Activated CD4-positive, alpha-beta T cell treated with anti-CD3 and anti-CD28 coated beads, Interleukin-2, amount 10 ng/mL, durations not matched to agents 7 days and 5 days (primary cell): ENCODE measurements around the gene CYSRT1. TPM values are rescaled to one million over a fixed set of nuclear protein-coding genes. Genes with fewer than 3 reads are reported as not detected.
A peak's percentile ranks its signal among the peaks of the same experiment; 100 is the strongest.
"Not testable (repeated sequence)": the region's sequence is repeated elsewhere in the genome, so short reads cannot be mapped to it uniquely, and the experiment has no call there.

ENCODE experiments used
- CTCF ChIA-PET: fragments of 350-600 bp; sonication (Branson Sonifier 250); formaldehyde crosslinking; loops from one replicate; lab custom pipeline; 2021; ENCODE audit warnings: antibody characterized with exemption; lab: Charles Lee
- POLR2A ChIA-PET: fragments of 350-600 bp; sonication (Branson Sonifier 250); formaldehyde crosslinking; loops from one replicate; lab custom pipeline; 2021; ENCODE audit warnings: antibody characterized with exemption; lab: Charles Lee
- DNase-seq: peaks from one replicate; pipeline ENCODE4 v3.0.0-alpha.2; 2020
- H3K27ac Mint-ChIP-seq: one replicate; pipeline ENCODE4 v1.8.0; 2021; ENCODE audit warnings: mild to moderate bottlenecking, moderate library complexity, mixed read lengths
- H3K27me3 Mint-ChIP-seq: one replicate; pipeline ENCODE4 v1.8.0; 2021; ENCODE audit warnings: mixed read lengths
- H3K36me3 Mint-ChIP-seq: one replicate; pipeline ENCODE4 v1.8.0; 2021; ENCODE audit warnings: low read depth, mixed read lengths
- H3K4me1 Mint-ChIP-seq: one replicate; pipeline ENCODE4 v1.8.0; 2021; ENCODE audit warnings: mixed read lengths
- H3K4me3 Mint-ChIP-seq: one replicate; pipeline ENCODE4 v1.8.0; 2021; ENCODE audit warnings: mild to moderate bottlenecking, moderate library complexity, mixed read lengths
- H3K9me3 Mint-ChIP-seq: one replicate; pipeline ENCODE4 v1.8.0; 2021; ENCODE audit warnings: mixed read lengths
- total RNA-seq, 2 experiments: library from RNA; stranded (reverse); gene quantifications; one replicate each; pipeline ENCODE4 v1.2.3, GENCODE V29; 2021

CYSRT1 gene
- total RNA-seq, 2 experiments from 2014 or later, result 0.35 to 0.72 TPM

DNA sequence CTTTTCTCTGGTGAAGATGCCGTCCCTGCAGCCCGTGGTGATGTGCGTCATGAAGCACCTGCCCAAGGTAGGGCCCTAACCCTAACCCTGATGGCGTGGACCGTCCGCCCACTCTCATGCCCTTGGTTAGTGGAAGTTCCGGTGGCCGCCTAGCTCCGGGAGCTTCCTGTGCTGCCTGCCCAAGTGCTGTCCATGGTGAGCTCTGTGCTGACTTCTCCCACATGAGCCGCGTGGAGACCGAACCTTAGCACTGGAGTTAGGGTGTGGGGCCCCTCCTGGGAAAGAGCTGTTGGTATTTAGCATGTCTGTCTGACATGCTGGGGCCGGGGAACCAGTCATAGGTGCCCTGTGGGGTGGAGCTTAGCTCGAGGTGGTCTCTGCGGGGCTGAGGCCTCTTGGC, 31.4 kb downstream of the CYSRT1 start:
- H3K27me3 Mint-ChIP-seq, result no peaks in the 10 kb centered on the region
- H3K4me3 Mint-ChIP-seq, result peak overlapping the region; percentile 90
- ChIA-PET POLR2A (interaction anchor here (0.9 kb wide), 1 partner anchor 15 kb away, joined by 3 read pairs; the partner anchor contains the start of gene TUBB4B), CTCF (interaction anchor here (0.8 to 2.0 kb wide), 8 partner anchors 8 to 213 kb away, joined by 3 to 5 read pairs (median 4); partner anchors contain the start of gene MAN1B1)
- DNase-seq, result no peak
- H3K27ac Mint-ChIP-seq, result no peak overlapping the region
- peaks cover 18% of the 10 kb centered on the region for H3K4me1 Mint-ChIP-seq
- no peaks in the 10 kb centered on the region for H3K9me3 Mint-ChIP-seq
- peaks cover 10% of the 10 kb centered on the region for H3K36me3 Mint-ChIP-seq

DNA sequence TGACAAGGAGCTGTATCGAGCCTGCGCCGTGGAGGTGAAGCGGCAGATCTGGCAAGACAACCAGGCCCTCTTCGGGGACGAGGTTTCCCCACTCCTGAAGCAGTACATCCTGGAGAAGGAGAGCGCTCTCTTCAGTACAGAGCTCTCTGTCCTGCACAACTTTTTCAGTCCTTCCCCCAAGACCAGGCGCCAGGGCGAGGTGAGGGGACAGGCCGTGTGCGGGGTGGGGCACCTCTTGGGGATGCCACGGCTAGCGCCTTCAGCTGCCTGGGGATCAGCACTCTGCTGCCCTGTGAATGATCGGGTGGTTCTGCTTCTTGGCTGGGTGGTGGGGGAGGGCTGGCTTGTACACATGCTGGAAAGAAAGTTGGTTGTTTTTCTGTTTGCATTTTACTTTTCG, 31.9 kb downstream of the CYSRT1 start:
- Mint-ChIP-seq H3K27ac (no peak overlapping the region), H3K9me3 (no peaks in the 10 kb centered on the region), H3K36me3 (peaks cover 14% of the 10 kb centered on the region), H3K4me1 (peaks cover 20% of the 10 kb centered on the region), H3K4me3 (peak overlapping the region; percentile 90), H3K27me3 (no peaks in the 10 kb centered on the region)
- ChIA-PET POLR2A (interaction anchor here (0.9 kb wide), 1 partner anchor 16 kb away, joined by 3 read pairs; the partner anchor contains the start of gene TUBB4B), CTCF (interaction anchor here (0.8 to 1.5 kb wide), 6 partner anchors 8 to 170 kb away, joined by 3 to 5 read pairs (median 4); partner anchors contain the start of gene MAN1B1)
- no peak for DNase-seq

DNA sequence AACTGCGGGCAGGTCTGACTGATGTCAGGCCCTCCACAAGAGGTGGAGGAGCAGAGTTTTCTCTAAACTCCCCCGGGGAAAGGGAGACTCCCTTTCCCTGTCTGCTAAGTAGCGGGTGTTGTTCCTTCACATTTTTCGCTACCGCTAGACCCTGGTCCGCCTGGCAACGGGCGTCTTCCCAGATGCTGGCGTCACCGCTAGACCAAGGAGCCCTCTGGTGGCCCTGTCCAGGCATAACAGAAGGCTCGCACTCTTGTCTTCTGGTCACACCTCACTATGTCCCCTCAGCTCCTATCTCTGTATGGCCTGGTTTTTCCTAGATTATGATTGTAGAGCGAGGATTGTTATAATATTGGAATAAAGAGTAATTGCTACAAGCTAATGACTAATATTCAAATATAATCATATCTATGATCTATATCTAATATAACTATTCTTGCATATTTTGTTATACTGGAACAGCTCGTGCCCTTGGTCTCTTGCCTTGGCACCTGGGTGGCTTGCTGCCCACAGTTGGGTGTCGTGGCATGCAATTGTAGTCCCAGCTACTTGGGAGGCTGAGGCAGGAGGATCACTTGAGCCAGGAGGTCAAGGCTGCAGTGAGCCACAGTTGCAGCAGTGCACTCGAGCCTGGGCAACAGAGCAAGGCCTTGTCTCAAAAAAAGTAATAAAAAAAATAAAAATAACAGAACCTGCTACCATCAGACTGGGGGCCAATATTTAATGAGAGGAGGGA, 37.4 kb downstream of the CYSRT1 start:
- DNase-seq, H3K27me3 Mint-ChIP-seq, CTCF ChIA-PET, H3K27ac Mint-ChIP-seq, POLR2A ChIA-PET, H3K4me3 Mint-ChIP-seq, H3K9me3 Mint-ChIP-seq, H3K4me1 Mint-ChIP-seq: not testable (repeated sequence)
- H3K36me3 Mint-ChIP-seq, result peaks cover 16% of the 10 kb centered on the region

DNA sequence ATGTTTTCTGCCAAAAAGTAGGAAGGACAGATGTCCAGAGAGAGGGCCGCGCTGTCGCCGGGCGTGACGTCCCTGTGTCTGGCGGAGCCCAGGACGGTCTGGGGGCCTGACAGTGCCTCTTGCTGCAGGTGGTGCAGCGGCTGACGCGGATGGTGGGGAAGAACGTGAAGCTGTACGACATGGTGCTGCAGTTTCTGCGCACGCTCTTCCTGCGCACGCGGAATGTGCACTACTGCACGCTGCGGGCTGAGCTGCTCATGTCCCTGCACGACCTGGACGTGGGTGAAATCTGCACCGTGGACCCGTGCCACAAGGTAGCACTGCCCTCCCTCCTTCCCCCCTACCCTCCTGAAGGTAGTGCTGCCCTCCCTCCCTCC, 37.9 kb downstream of the CYSRT1 start:
- H3K27ac Mint-ChIP-seq, result no peak overlapping the region
- DNase-seq, result no peak
- H3K27me3 Mint-ChIP-seq, result no peaks in the 10 kb centered on the region
- H3K36me3 Mint-ChIP-seq, result peaks cover 18% of the 10 kb centered on the region
- ChIA-PET POLR2A (no interaction called here), CTCF (no interaction called here)
- no peaks in the 10 kb centered on the region for H3K9me3 Mint-ChIP-seq
- no peak overlapping the region for H3K4me3 Mint-ChIP-seq
- H3K4me1 Mint-ChIP-seq, result peaks cover 8% of the 10 kb centered on the region

DNA sequence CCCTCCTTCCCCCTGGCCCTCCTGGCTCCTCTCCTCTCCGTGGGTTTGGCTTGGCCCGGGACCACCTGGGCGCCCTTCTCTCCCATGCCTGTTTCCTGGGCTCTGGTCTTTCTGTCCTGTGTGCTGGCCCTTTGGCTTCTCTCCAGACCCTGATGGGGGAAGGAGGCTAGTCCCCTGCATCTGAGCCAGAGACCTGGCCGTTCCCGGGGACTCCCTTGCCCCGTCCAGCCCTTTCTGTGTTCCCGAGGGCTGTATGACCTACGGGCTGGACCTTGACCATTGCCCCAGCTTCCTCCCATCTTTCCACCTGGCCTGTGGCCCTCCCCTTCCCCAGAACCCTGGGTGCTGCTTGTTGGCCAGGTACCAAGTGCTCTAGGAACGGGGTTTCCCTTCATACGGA, 38.5 kb downstream of the CYSRT1 start:
- DNase-seq, result no peak
- no peak overlapping the region for H3K4me3 Mint-ChIP-seq
- peaks cover 9% of the 10 kb centered on the region for H3K4me1 Mint-ChIP-seq
- H3K27ac Mint-ChIP-seq, result no peak overlapping the region
- H3K36me3 Mint-ChIP-seq, result peaks cover 20% of the 10 kb centered on the region
- no peaks in the 10 kb centered on the region for H3K9me3 Mint-ChIP-seq
- CTCF ChIA-PET, result no interaction called here
- no peaks in the 10 kb centered on the region for H3K27me3 Mint-ChIP-seq
- POLR2A ChIA-PET, result interaction anchor here (0.7 kb wide), 1 partner anchor 21 kb away, joined by 3 read pairs; no protein-coding TSS in a partner anchor

DNA sequence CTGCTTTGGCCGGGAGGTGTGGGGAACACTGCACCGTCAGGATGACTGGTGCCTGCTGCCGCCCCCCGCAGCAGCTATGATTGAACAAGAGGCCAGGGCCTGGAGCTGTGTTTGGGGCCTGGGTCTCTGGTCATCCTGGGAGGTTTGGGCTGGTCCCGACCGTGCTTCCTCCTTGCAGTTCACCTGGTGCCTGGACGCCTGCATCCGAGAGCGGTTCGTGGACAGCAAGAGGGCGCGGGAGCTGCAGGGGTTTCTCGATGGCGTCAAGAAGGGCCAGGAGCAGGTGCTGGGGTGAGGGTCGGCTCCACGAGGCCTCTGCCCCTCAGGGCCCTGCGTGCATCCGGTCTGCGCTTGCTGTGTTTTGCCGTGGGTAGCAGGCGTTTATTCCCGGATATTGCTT, 39.1 kb downstream of the CYSRT1 start:
- H3K4me1 Mint-ChIP-seq, result peaks cover 9% of the 10 kb centered on the region
- H3K4me3 Mint-ChIP-seq, result no peak overlapping the region
- ChIA-PET CTCF (interaction anchor here (1.2 kb wide), 1 partner anchor 8 kb away, joined by 3 read pairs; no protein-coding TSS in a partner anchor), POLR2A (interaction anchor here (0.7 kb wide), 1 partner anchor 21 kb away, joined by 3 read pairs; no protein-coding TSS in a partner anchor)
- no peaks in the 10 kb centered on the region for H3K9me3 Mint-ChIP-seq
- H3K27me3 Mint-ChIP-seq, result no peaks in the 10 kb centered on the region
- no peak for DNase-seq
- peaks cover 25% of the 10 kb centered on the region for H3K36me3 Mint-ChIP-seq
- H3K27ac Mint-ChIP-seq, result no peak overlapping the region

DNA sequence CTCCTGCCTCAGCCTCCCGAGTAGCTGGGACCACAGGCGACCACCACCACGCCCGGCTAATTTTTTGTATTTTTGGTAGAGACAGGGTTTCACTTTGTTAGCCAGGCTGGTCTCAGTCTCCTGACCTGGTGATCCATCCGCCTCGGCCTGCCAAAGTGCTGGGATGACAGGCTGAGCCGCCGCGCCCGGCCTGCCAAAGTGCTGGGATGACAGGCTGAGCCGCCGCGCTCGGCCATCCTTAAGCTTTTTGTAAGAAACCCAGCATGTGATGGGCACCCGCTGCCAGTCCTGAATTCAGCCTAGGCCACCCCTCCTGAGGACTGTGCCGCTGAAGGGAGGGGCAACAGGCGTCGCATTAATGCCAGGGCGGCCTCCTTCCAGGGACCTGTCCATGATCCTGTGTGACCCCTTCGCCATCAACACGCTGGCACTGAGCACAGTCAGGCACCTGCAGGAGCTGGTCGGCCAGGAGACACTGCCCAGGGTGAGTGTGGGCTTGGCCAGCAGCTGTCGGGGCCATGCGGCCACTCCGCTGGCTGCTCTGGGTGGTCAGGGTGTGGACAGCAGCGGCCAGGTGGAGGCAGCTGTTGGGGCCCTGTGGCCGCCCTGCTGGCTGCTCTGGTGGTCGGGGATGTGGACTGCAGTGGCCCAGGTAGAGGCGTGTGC, 40.7 kb downstream of the CYSRT1 start:
- ChIA-PET POLR2A (no interaction called here), CTCF (interaction anchor here (0.9 to 1.5 kb wide), 4 partner anchors 9 to 325 kb away, joined by 3 to 4 read pairs (median 4); partner anchors contain the start of genes NELFB and ZMYND19)
- no peak overlapping the region for H3K27ac Mint-ChIP-seq

DNA sequence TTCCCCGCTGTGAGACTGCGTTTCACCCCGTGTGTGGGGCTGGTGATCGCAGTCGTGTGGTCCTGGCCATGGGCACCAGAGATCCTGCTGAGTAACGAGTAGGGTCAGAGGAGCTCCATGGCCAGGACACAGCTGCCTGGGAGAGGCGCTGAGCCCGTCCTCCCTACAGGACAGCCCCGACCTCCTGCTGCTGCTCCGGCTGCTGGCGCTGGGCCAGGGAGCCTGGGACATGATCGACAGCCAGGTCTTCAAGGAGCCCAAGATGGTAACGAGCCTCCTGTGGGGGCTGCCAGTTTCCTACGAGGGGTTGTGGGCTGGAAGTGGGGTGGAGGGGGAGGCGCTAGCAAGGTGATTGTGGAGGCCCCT, 41.2 kb downstream of the CYSRT1 start:
- POLR2A ChIA-PET, result no interaction called here
- CTCF ChIA-PET, result interaction anchor here (1.2 to 1.5 kb wide), 3 partner anchors 10 to 325 kb away, joined by 3 to 4 read pairs (median 3); partner anchors contain the start of genes NELFB and ZMYND19
- Mint-ChIP-seq H3K27me3 (no peaks in the 10 kb centered on the region), H3K4me1 (peaks cover 17% of the 10 kb centered on the region), H3K27ac (no peak overlapping the region), H3K36me3 (peaks cover 34% of the 10 kb centered on the region), H3K9me3 (no peaks in the 10 kb centered on the region), H3K4me3 (no peak overlapping the region)
- DNase-seq, result no peak

More for the DNA sequence above, 40.7 kb downstream of the CYSRT1 start:
- Mint-ChIP-seq H3K4me3 (no peak overlapping the region), H3K4me1 (peaks cover 13% of the 10 kb centered on the region), H3K9me3 (no peaks in the 10 kb centered on the region), H3K36me3 (peaks cover 33% of the 10 kb centered on the region), H3K27me3 (no peaks in the 10 kb centered on the region)
- no peak for DNase-seq

DNA sequence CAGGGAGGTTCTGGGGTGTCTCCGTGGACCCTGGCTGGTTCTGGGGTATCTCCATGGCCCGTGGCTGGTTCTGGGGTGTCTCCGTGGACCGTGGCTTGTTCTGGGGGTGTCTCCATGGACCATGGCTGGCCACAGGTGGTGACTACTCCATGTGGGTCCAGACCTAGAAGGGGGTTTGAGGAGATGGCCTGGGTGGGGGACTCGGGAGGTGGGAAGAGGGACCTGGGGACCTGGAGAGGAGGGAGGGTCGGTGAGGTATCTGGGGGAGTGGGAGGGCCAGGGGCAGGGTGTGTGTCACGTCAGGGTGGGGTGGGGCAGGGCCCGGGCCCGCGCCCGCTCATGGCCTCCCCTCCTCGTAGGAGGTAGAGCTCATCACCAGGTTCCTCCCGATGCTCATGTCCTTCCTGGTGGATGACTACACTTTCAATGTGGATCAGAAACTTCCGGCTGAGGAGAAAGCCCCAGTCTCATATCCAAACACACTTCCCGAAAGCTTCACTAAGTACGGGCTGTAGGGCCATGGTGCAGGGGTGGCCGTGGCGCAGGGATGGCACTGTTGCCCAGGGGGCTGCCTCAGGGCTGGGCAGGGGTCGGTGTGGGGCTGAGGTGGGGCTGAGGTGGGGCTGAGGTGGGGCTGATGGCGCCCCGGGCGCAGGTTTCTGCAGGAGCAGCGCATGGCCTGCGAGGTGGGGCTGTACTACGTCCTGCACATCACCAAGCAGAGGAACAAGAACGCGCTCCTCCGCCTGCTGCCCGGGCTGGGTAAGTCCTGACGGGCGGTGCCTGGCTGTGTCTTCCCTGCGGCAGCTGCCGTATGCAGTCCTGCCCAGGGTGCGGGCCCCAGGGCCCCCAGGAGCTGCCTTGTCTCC, 41.8 kb downstream of the CYSRT1 start:
- peaks cover 22% of the 10 kb centered on the region for H3K4me1 Mint-ChIP-seq
- H3K4me3 Mint-ChIP-seq, result no peak overlapping the region
- H3K9me3 Mint-ChIP-seq, result no peaks in the 10 kb centered on the region
- peaks cover 34% of the 10 kb centered on the region for H3K36me3 Mint-ChIP-seq
- no peaks in the 10 kb centered on the region for H3K27me3 Mint-ChIP-seq
- ChIA-PET POLR2A (no interaction called here), CTCF (interaction anchor here (0.8 to 1.5 kb wide), 5 partner anchors 10 to 324 kb away, joined by 3 to 4 read pairs (median 3); partner anchors contain the start of genes NELFB and ZMYND19)
- no peak overlapping the region for H3K27ac Mint-ChIP-seq
- no peak for DNase-seq

DNA sequence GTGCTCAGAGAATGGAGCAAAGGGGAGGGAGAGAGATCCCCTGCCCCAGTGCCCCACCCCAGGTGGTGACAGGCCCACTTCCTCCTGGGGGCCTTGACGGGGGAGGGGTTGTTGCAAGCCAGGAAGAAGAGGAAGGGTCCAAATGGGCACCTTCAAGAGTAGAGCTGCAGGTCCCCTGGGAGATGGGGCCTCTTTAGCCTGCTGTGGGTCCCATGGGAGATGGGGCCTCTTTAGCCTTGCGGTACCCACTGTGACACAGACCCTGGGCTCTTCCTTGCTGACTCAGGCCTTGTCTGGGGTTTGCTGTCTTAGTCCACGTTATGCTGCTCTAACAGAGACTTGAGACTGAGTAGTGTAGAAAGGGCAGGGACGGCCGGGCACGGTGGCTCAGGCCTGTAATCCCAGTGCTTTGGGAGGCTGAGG, 43.0 kb downstream of the CYSRT1 start:
- H3K27me3 Mint-ChIP-seq, result no peaks in the 10 kb centered on the region

DNA sequence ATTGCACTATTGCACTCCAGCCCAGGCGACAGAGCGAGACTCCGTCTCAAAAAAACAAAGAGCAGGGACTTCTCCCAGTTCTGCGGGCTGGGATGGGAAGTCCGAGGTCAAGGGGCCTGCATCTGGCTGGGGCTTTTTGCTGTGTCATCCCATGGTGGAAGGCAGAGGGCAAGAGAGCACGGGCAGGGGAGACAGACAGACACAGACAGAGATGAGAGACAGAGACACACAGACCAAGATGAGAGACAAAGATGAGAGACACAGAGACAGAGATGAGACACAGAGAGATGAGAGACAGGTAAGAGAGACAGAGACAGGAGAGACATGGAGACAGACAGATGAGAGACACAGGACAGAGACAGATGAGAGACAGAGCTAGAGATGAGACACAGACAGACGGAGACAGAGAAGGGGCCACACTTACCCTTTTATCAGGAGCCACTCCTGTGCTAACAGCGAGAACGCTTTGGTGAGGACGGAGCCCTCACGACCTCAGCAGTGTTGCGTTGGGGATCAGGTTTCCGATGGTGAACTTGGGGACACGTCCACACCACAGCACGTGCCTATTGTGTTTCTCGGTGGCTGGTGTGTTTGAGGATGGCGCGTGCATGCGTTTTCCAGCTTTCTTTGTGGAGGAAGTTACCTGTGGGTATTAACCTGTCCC, 43.7 kb downstream of the CYSRT1 start:
- H3K27me3 Mint-ChIP-seq, result no peaks in the 10 kb centered on the region
- peak overlapping the region; percentile 26 for H3K27ac Mint-ChIP-seq
- no peaks in the 10 kb centered on the region for H3K9me3 Mint-ChIP-seq
- ChIA-PET POLR2A (no interaction called here), CTCF (interaction anchor here (0.9 to 1.0 kb wide), 2 partner anchors 15 to 18 kb away, joined by 3 read pairs; no protein-coding TSS in a partner anchor)
- H3K4me1 Mint-ChIP-seq, result peaks cover 24% of the 10 kb centered on the region
- DNase-seq, result no peak
- H3K4me3 Mint-ChIP-seq, result no peak overlapping the region
- peaks cover 34% of the 10 kb centered on the region for H3K36me3 Mint-ChIP-seq

More for the DNA sequence above, 43.0 kb downstream of the CYSRT1 start:
- ChIA-PET CTCF (interaction anchor here (0.8 to 1.2 kb wide), 2 partner anchors 12 to 19 kb away, joined by 3 to 4 read pairs; no protein-coding TSS in a partner anchor), POLR2A (no interaction called here)
- peak overlapping the region; percentile 26 for H3K27ac Mint-ChIP-seq
- H3K36me3 Mint-ChIP-seq, result peaks cover 33% of the 10 kb centered on the region
- no peak for DNase-seq
- H3K4me1 Mint-ChIP-seq, result peaks cover 24% of the 10 kb centered on the region
- no peak overlapping the region for H3K4me3 Mint-ChIP-seq
- H3K9me3 Mint-ChIP-seq, result no peaks in the 10 kb centered on the region
